ENCODE results near the gene PVRIG. TPM values are rescaled to one million over a fixed set of nuclear protein-coding genes. Genes with fewer than 3 reads are reported as not detected.

The PVRIG gene
- total and polyA plus RNA-seq, 2 donors (not counting 1 experiment from before 2014, with no cell fraction given) = 16.2 to 51.2 TPM

DNA sequence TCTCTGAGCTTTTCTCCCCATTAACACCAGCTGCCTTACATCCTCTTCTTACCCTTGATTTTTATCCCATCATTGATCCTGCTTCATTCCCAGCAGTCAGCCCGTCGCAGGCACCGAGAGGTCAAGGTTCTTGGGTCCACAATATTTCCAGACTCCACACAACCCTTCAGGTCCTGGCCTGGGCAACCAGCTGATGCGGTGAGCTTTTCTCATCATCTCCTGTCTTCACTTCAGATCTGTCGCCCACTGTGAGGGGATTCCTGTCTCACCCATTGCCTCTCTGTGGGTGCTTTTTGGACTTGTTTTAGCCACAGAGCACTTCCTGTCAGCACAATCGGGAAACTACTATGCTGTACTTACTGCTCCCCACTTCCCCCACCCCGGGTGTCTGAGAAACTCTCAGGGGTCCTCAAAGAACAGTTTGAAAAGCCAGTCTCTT lies 8.4 kb upstream of the PVRIG start:
- WGBS (ENCODE audit: insufficient coverage) = 36% methylated on average over 6 of the region's 7 CpGs
- Histone ChIP-seq H3K79me2 (ENCODE audit: control insufficient read depth, insufficient read depth, low read length) (peaks cover 7% of the 10 kb centered on the region), H3K4me1 (ENCODE audit: control insufficient read depth in 2 of 2, insufficient read depth in 2 of 2, low read length in 2 of 2) (peaks cover 56 to 64% of the 10 kb centered on the region in 2 donors), H4K20me1 (ENCODE audit: control insufficient read depth, insufficient read depth, low read length, poor library complexity, severe bottlenecking) (no peaks in the 10 kb centered on the region), H3K4me3 (ENCODE audit: control extremely low read depth in 1 of 5, extremely low read depth in 1 of 5, insufficient read depth in 1 of 5, low read depth in 2 of 5, low read length in 4 of 5) (peak overlapping the region in 3 of 5 experiments; percentile 3 to 47 (median 35)), H3K9ac (ENCODE audit: low read length) (peak overlapping the region; percentile 54), H3K4me2 (replicated peaks; ENCODE audit: low read depth, low read length, poor library complexity, severe bottlenecking) (peak overlapping the region; percentile 78), H3K27me3 (replicated peaks in 1 of 4; ENCODE audit: control extremely low read depth in 1 of 4, control insufficient read depth in 3 of 4, insufficient read depth in 4 of 4, low read length in 3 of 4) (no peaks in the 10 kb centered on the region), H3K9me3 (ENCODE audit: control extremely low read depth in 1 of 3, control insufficient read depth in 2 of 3, insufficient read depth in 1 of 3, low read length in 2 of 3) (no peaks in the 10 kb centered on the region), H3K36me3 (replicated peaks in 1 of 2; ENCODE audit: control extremely low read depth in 1 of 2, control insufficient read depth in 1 of 2, extremely low read depth in 1 of 2, insufficient read depth in 2 of 2, low read length in 1 of 2) (no peaks in the 10 kb centered on the region), H3K27ac (ENCODE audit: low read length in 2 of 2) (peak overlapping the region; percentile 70 to 72), H2AFZ (ENCODE audit: insufficient read depth, low read depth, low read length, poor library complexity, severe bottlenecking) (peak overlapping the region; percentile 43)
- peak; percentile 68 for ATAC-seq (ENCODE audit: low read depth)
- ChIA-PET POLR2A (interaction anchor here (0.6 to 2.6 kb wide), 7 partner anchors 9 to 50 kb away, joined by 3 to 13 read pairs (median 5); no protein-coding TSS in a partner anchor), CTCF (interaction anchor here (0.9 to 6.5 kb wide), 9 partner anchors 9 to 196 kb away, joined by 3 to 56 read pairs (median 6); no protein-coding TSS in a partner anchor)
- no peaks in the 10 kb centered on the region for H3K27me3 Mint-ChIP-seq
- TF ChIP-seq, protein P1, sequence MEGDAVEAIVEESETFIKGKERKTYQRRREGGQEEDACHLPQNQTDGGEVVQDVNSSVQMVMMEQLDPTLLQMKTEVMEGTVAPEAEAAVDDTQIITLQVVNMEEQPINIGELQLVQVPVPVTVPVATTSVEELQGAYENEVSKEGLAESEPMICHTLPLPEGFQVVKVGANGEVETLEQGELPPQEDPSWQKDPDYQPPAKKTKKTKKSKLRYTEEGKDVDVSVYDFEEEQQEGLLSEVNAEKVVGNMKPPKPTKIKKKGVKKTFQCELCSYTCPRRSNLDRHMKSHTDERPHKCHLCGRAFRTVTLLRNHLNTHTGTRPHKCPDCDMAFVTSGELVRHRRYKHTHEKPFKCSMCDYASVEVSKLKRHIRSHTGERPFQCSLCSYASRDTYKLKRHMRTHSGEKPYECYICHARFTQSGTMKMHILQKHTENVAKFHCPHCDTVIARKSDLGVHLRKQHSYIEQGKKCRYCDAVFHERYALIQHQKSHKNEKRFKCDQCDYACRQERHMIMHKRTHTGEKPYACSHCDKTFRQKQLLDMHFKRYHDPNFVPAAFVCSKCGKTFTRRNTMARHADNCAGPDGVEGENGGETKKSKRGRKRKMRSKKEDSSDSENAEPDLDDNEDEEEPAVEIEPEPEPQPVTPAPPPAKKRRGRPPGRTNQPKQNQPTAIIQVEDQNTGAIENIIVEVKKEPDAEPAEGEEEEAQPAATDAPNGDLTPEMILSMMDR (IDR thresholded peaks at IDR 0.05) = no peak
- no peak for TF ChIP-seq EZH2 (IDR thresholded peaks at IDR 0.05; ENCODE audit: borderline replicate concordance, insufficient read depth, low read depth, low read length, poor library complexity, severe bottlenecking)
- DNase-seq = peak; percentile 73
- H3K4me1 Mint-ChIP-seq = peaks cover 81% of the 10 kb centered on the region
- peak overlapping the region; percentile 95 for H3K27ac Mint-ChIP-seq
- H3K9me3 Mint-ChIP-seq (ENCODE audit: insufficient read depth) = no peaks in the 10 kb centered on the region
- intact Hi-C loops (cut with micrococcal nuclease) = loop anchor here (5.0 kb wide), 2 partner anchors 34 to 64 kb away; partner anchors contain the start of genes GPC2, LAMTOR4 and STAG3
- H3K4me3 Mint-ChIP-seq = peak overlapping the region; percentile 88

DNA sequence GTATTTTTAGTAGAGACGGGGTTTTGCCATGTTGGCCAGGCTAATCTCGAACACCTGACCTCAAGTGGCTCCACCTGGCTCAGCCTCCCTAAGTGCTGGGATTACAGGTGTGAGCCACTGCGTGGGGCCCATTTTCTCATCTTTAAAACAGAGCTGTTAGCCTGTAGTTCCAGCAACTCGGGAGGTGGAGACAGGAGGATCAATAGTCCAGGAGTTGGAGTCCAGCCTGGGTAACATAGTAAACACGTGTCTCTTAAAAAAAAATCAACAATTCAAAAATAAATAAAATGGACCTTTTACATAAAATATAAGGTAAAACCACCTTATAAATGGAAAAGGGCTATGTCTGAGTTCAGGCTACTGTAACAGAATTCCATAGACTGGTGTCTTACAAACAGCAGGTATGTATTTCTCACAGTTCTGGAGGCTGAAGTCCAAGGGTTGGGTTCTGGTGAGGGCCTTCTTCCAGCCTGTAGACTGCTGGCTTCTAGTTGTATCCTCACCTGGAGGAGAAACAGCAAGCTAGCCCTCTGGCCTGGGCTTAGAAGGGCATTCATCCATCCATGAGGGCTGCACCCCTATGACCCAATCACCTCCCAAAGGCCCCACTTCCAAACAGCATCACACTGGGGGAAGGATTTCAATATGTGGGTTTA lies 7.0 kb upstream of the PVRIG start:
- Histone ChIP-seq H3K79me2 (ENCODE audit: control insufficient read depth, insufficient read depth, low read length) (peaks cover 7% of the 10 kb centered on the region), H3K9ac (ENCODE audit: low read length) (no peak overlapping the region), H3K27ac (ENCODE audit: low read length in 2 of 2) (peak overlapping the region in 1 of 2 donors; percentile 32), H3K27me3 (replicated peaks in 1 of 4; ENCODE audit: control extremely low read depth in 1 of 4, control insufficient read depth in 3 of 4, insufficient read depth in 4 of 4, low read length in 3 of 4) (no peaks in the 10 kb centered on the region), H2AFZ (ENCODE audit: insufficient read depth, low read depth, low read length, poor library complexity, severe bottlenecking) (no peak overlapping the region), H3K4me3 (ENCODE audit: control extremely low read depth in 1 of 5, extremely low read depth in 1 of 5, insufficient read depth in 1 of 5, low read depth in 2 of 5, low read length in 4 of 5) (no peak overlapping the region), H3K4me1 (ENCODE audit: control insufficient read depth in 2 of 2, insufficient read depth in 2 of 2, low read length in 2 of 2) (peaks cover 66 to 75% of the 10 kb centered on the region in 2 donors), H3K36me3 (replicated peaks in 1 of 2; ENCODE audit: control extremely low read depth in 1 of 2, control insufficient read depth in 1 of 2, extremely low read depth in 1 of 2, insufficient read depth in 2 of 2, low read length in 1 of 2) (no peaks in the 10 kb centered on the region), H4K20me1 (ENCODE audit: control insufficient read depth, insufficient read depth, low read length, poor library complexity, severe bottlenecking) (no peaks in the 10 kb centered on the region), H3K4me2 (replicated peaks; ENCODE audit: low read depth, low read length, poor library complexity, severe bottlenecking) (no peak overlapping the region), H3K9me3 (ENCODE audit: control extremely low read depth in 1 of 3, control insufficient read depth in 2 of 3, insufficient read depth in 1 of 3, low read length in 2 of 3) (no peaks in the 10 kb centered on the region)
- intact Hi-C loops (cut with micrococcal nuclease) = loop anchor here (5.0 kb wide), 2 partner anchors 35 to 65 kb away; partner anchors contain the start of genes GPC2, LAMTOR4 and STAG3
- POLR2A ChIA-PET = no interaction called here
- DNase-seq (no peak), ATAC-seq (ENCODE audit: low read depth) (no peak)
- TF ChIP-seq, protein P1 (IDR thresholded peaks at IDR 0.05) = no peak
- TF ChIP-seq EZH2 (IDR thresholded peaks at IDR 0.05; ENCODE audit: borderline replicate concordance, insufficient read depth, low read depth, low read length, poor library complexity, severe bottlenecking) = no peak
- Mint-ChIP-seq H3K4me3 (no peak overlapping the region), H3K27ac (peak overlapping the region; percentile 91), H3K9me3 (ENCODE audit: insufficient read depth) (no peaks in the 10 kb centered on the region), H3K4me1 (peaks cover 87% of the 10 kb centered on the region), H3K27me3 (no peaks in the 10 kb centered on the region)
- CTCF ChIA-PET = interaction anchor here (1.0 to 4.2 kb wide), 5 partner anchors 10 to 24 kb away, joined by 3 to 18 read pairs (median 3); no protein-coding TSS in a partner anchor
- WGBS (ENCODE audit: insufficient coverage) = 100% methylated on average over 2 of the region's 5 CpGs
